HepG2 (cell line): ENCODE data around the gene CDH23. TPM values are rescaled to one million over a fixed set of nuclear protein-coding genes. Genes with fewer than 3 reads are reported as not detected.

Experiments used
- ATAC-seq: fragments of 200-7000 bp; cut with Tn5 transposase; 3 replicates; pipeline ENCODE4 v1.9.1; 2020; ENCODE audit warnings: mild to moderate bottlenecking, moderate library complexity
- BruUV-seq: library from RNA; stranded (reverse); fragments of 400-500 nt; replicated peaks from 2 replicates; lab custom pipeline; 2021; lab: Mats Ljungman, UMichigan
- CTCF ChIA-PET: fragments of 300-600 bp; formaldehyde crosslinking; extraction: SDS; loops from one replicate; lab custom pipeline; 2021; ENCODE audit warnings: low total read pairs, inconsistent platforms, low intra/inter-chr PET ratio; lab: Yijun Ruan, JAX
- POLR2A ChIA-PET: fragments of 350-600 bp; sonication (Branson Sonifier 250); formaldehyde crosslinking; loops from one replicate; lab custom pipeline; 2020; ENCODE audit warnings: antibody characterized with exemption, inconsistent platforms; lab: Yijun Ruan, JAX
- DNase-seq: peaks from one replicate; pipeline ENCODE4 v3.0.0-alpha.2; 2015; ENCODE audit warnings: low spot score
- FAIRE-seq: peaks from 3 replicates; lab custom pipeline; 2011; peaks lifted over from hg19 to GRCh38; lab: Jason Lieb, UNC
- H2AFZ ChIP-seq: one replicate; pipeline ENCODE4 v1.6.1; 2011; ENCODE audit warnings: low read length, inconsistent platforms
- H3K27ac ChIP-seq: fragments of 300-600 bp; 3 replicates; pipeline ENCODE4 v1.8.0; 2011; ENCODE audit warnings: mixed run types, mild to moderate bottlenecking, mixed read lengths, low read length, inconsistent platforms; ENCODE audit not compliant: insufficient read depth; ENCODE audit errors: extremely low read length
- H3K27me3 ChIP-seq, 2 experiments: fragments of 200-600 bp in 1 of 2; 2 replicates in 1 of 2; 3 replicates in 1 of 2; pipeline versions ENCODE4 v1.6.0 to v1.8.0; 2011; ENCODE audit warnings: low read length in 2 of 2, mild to moderate bottlenecking in 2 of 2, moderate library complexity in 2 of 2, inconsistent platforms in 1 of 2; ENCODE audit not compliant: insufficient read depth in 2 of 2, control insufficient read depth in 1 of 2
- H3K36me3 ChIP-seq, 2 experiments: fragments of 200-600 bp in 1 of 2; replicated peaks in 1 of 2; 2 replicates in 1 of 2; 3 replicates in 1 of 2; pipeline versions ENCODE4 v1.5.1 to v1.8.0; 2011; ENCODE audit warnings: low read length in 2 of 2, inconsistent platforms in 1 of 2; ENCODE audit not compliant: insufficient read depth in 2 of 2, control insufficient read depth in 1 of 2
- H3K4me1 ChIP-seq: 2 replicates; pipeline ENCODE4 v1.5.1; 2012; ENCODE audit warnings: low read length, inconsistent platforms; ENCODE audit not compliant: insufficient read depth
- H3K4me2 ChIP-seq: 2 replicates; pipeline ENCODE4 v1.6.0; 2011; ENCODE audit warnings: low read depth, low read length, inconsistent platforms
- H3K4me3 ChIP-seq, 3 experiments: fragments of 200-600 bp in 1 of 3; sonication (generic), shearing (Covaris generic) in 1 of 3; replicated peaks in 1 of 3; 2 replicates each; pipeline ENCODE4 v1.5.1; 2011 to 2016; ENCODE audit warnings: low read length in 3 of 3, inconsistent platforms in 2 of 3, low read depth in 2 of 3, mild to moderate bottlenecking in 2 of 3, control low read depth in 1 of 3, mixed read lengths in 1 of 3; ENCODE audit not compliant: insufficient read depth in 1 of 3
- H3K79me2 ChIP-seq: one replicate; pipeline ENCODE4 v1.6.1; 2011; ENCODE audit warnings: low read length, inconsistent platforms; ENCODE audit not compliant: insufficient read depth
- H3K9ac ChIP-seq: 2 replicates; pipeline ENCODE4 v1.6.0; 2011; ENCODE audit warnings: mild to moderate bottlenecking, low read depth, low read length, inconsistent platforms; ENCODE audit not compliant: insufficient read depth
- H3K9me3 ChIP-seq: 2 replicates; pipeline ENCODE4 v1.5.1; 2012; ENCODE audit warnings: mild to moderate bottlenecking, low read length
- H4K20me1 ChIP-seq: 2 replicates; pipeline ENCODE4 v1.6.0; 2011; ENCODE audit warnings: inconsistent platforms, mild to moderate bottlenecking, low read length, moderate library complexity; ENCODE audit not compliant: insufficient read depth
- MIER3 ChIP-seq: IDR thresholded peaks from 2 replicates; pipeline ENCODE4 v1.6.1; 2016; ENCODE audit warnings: missing compliant biosample characterization, borderline replicate concordance
- PRMT3 ChIP-seq: sonication (generic); formaldehyde crosslinking; IDR thresholded peaks from 2 replicates; pipeline ENCODE4 v1.8.1; 2022; ENCODE audit warnings: low read depth, mild to moderate bottlenecking, moderate library complexity, missing genetic modification reagents, borderline replicate concordance
- RAD21 ChIP-seq: fragments of 450-650 bp; formaldehyde crosslinking; IDR thresholded peaks from 2 replicates; pipeline ENCODE4 v1.5.0; 2020; ENCODE audit warnings: mild to moderate bottlenecking
- SMC3 ChIP-seq: IDR thresholded peaks from 2 replicates; pipeline ENCODE4 v1.6.1; 2011; ENCODE audit warnings: low read length, improper control_type of control experiment
- STAG1 ChIP-seq: sonication (generic); formaldehyde crosslinking; IDR thresholded peaks from 2 replicates; pipeline ENCODE4 v1.4.0; 2020; ENCODE audit warnings: missing genetic modification reagents
- XRCC5 ChIP-seq: fragments of 200-400 bp; formaldehyde crosslinking; optimal IDR thresholded peaks from 2 replicates; pipeline ENCODE3; 2017; ENCODE audit warnings: mild to moderate bottlenecking, low read length
- WGBS: methylation state at CpG from one replicate; pipeline ENCODE4 v1.1.6; 2017; ENCODE audit warnings: low lambda C conversion rate; 5-methylcytosine and 5-hydroxymethylcytosine counted together
- in situ Hi-C: cut with HindIII; loops from 2 replicates; pipeline ENCODE4 v1.10.0; 2017; ENCODE audit warnings: low pct_unique_long_range_greater_than_20kb; ENCODE audit not compliant: extremely low pct_ligation_motif_present
- intact Hi-C: fragments of 100-400 bp; cut with micrococcal nuclease; formaldehyde crosslinking; loops from one replicate; pipeline ENCODE4 v1.10.0; 2022; ENCODE audit not compliant: unreplicated experiment
- polyA plus RNA-seq, 8 experiments: library from polyadenylated mRNA; depleted of rRNA in 3 of 8; stranded (reverse) in 7 of 8; unstranded in 1 of 8; fragments of >200 nt; fragmentation: Illumina TruSeq in 4 of 8; extraction: Trizol in 4 of 8; gene quantifications; 2 replicates each; pipeline versions ENCODE4 v1.2.1 to v1.2.3, GENCODE V29; 2011 to 2016; ENCODE audit warnings: low read depth in 4 of 8, missing spikeins in 1 of 8, mixed read lengths in 1 of 8; ENCODE audit not compliant: insufficient read depth in 1 of 8
- total RNA-seq, 5 experiments: library from RNA; depleted of rRNA; stranded (reverse); fragments of >200 nt; fragmentation: Illumina TruSeq; extraction: Trizol; gene quantifications; 2 replicates each; pipeline ENCODE4 v1.2.3, GENCODE V29; 2016; ENCODE audit warnings: low read depth in 1 of 5
- TF ChIP-seq, protein P1 (sequence below): sonication (generic); formaldehyde crosslinking; IDR thresholded peaks from 2 replicates; pipeline ENCODE4 v1.5.0; 2020; ENCODE audit warnings: mild to moderate bottlenecking, missing genetic modification reagents, moderate library complexity
- TF ChIP-seq, protein P2 (sequence below): sonication (generic); formaldehyde crosslinking; IDR thresholded peaks from 2 replicates; pipeline ENCODE4 v1.5.0; 2020; ENCODE audit warnings: missing genetic modification reagents, mild to moderate bottlenecking, borderline replicate concordance

CDH23 gene
- total and polyA plus RNA-seq, 2 of the 13 experiments (the other 11 are each of a cell fraction or from before 2014, with no cell fraction given), result 0.13 TPM; not detected in 1

DNA sequence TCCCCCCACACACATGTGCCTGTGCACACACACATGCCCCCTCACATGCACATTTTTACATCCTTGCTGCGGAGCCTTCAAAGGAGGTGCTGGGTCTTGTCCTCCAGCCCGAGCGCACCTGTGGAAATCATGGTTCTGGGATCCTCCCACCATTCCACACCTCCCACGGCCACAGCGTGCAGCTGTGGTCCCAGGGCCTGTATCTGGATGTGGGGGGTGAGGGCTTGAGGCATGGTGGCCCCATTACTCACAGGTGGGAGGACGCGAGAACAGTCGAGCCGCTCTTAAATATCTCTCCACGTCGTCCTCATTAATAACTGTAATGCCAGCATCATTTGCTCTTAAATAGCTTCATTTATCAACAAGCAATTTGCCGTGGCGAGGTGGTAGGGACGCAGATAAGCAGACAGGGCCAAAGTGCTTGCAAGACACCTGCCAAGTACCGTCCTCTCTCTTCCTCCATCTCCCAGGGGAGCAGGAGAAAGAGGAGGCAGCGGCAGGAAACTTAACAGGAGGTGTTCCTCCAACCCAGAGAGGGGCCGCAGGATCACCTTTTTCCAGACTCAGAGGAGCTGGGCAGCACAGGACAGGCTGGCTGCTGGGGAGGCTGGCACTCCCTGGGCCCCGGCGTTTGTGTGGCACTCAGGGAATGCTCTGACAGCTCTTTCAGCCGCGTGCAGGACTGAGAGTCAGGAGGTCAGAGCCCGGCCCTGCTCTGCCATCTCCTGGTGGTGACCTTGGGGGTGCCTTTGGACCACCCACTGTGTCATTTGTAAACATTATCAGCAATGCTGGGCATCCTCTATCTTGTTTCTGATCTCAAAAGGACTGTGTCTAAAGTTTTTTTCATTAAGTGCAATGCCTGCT is 87.4 kb downstream of the CDH23 start (continued):
- TF ChIP-seq, protein P1, sequence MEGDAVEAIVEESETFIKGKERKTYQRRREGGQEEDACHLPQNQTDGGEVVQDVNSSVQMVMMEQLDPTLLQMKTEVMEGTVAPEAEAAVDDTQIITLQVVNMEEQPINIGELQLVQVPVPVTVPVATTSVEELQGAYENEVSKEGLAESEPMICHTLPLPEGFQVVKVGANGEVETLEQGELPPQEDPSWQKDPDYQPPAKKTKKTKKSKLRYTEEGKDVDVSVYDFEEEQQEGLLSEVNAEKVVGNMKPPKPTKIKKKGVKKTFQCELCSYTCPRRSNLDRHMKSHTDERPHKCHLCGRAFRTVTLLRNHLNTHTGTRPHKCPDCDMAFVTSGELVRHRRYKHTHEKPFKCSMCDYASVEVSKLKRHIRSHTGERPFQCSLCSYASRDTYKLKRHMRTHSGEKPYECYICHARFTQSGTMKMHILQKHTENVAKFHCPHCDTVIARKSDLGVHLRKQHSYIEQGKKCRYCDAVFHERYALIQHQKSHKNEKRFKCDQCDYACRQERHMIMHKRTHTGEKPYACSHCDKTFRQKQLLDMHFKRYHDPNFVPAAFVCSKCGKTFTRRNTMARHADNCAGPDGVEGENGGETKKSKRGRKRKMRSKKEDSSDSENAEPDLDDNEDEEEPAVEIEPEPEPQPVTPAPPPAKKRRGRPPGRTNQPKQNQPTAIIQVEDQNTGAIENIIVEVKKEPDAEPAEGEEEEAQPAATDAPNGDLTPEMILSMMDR (CRISPR knock-in tag), result peak; percentile 18; the same call in 1 of the 2 replicates

DNA sequence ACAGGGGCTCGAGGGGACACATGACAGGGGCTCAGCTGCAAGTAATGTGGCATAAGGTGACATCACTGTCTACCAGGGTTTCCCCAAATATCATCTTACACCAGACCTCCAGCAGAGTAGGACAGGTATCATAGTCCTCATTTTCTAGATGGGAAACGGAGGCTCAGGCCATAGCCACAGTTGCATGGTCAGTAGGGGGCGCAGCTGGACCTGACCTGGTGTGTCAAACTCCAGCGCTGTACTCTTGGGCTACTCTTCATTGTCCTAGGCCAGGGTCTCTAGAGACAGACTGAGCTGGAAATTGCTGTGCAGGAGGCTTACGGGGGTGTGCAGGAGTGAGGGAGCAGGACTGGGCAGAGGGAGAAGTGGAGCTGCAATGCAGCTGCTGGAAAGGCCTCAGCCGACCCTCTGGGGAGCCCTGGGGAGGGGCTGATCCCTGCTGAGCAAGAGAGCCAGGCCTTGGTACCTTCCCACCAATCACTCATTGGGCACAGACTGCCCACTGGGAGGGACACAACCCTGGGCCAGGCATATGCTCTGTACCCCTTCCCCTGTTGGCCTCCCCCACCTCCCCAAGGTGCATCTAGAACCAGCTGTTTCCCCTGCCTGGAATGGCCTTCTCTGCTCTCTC is 89.9 kb downstream of the CDH23 start:
- H3K27me3 ChIP-seq, result peaks cover 1 to 27% of the 10 kb centered on the region in 2 experiments; a peak in 3 of 5 replicates
- no peak overlapping the region for H3K4me3 ChIP-seq
- no peaks in the 10 kb centered on the region for H3K36me3 ChIP-seq
- no peak overlapping the region for H3K9ac ChIP-seq
- DNase-seq (peak; percentile 26), FAIRE-seq (no peak), ATAC-seq (peak; percentile 82)
- H3K27ac ChIP-seq, result no peak overlapping the region
- H4K20me1 ChIP-seq, result no peaks in the 10 kb centered on the region
- H3K4me2 ChIP-seq, result no peak overlapping the region
- POLR2A ChIA-PET, result no interaction called here
- BruUV-seq, result no TSS peak
- no peaks in the 10 kb centered on the region; the same call in 1 of the 2 replicates for H3K9me3 ChIP-seq
- no peaks in the 10 kb centered on the region for H3K4me1 ChIP-seq
- WGBS, result 18% methylated on average over 4 of the region's 6 CpGs
- in situ Hi-C loops (no loop called here), intact Hi-C loops (no loop called here)
- peak; percentile 37; the same call in 1 of the 2 replicates for TF ChIP-seq SMC3
- TF ChIP-seq PRMT3 (CRISPR knock-in tag), result no peak
- TF ChIP-seq, protein P1 (CRISPR knock-in tag), result peak; percentile 64
- peak; percentile 63 for TF ChIP-seq STAG1
- TF ChIP-seq, protein P2, sequence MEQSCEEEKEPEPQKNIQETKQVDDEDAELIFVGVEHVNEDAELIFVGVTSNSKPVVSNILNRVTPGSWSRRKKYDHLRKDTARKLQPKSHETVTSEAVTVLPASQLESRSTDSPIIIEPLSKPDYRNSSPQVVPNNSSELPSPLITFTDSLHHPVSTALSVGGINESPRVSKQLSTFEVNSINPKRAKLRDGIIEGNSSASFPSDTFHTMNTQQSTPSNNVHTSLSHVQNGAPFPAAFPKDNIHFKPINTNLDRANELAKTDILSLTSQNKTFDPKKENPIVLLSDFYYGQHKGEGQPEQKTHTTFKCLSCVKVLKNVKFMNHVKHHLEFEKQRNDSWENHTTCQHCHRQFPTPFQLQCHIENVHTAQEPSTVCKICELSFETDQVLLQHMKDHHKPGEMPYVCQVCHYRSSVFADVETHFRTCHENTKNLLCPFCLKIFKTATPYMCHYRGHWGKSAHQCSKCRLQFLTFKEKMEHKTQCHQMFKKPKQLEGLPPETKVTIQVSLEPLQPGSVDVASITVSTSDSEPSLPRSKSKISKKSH (CRISPR knock-in tag), result 0 out of 2 replicates have a peak, but pooled peaks have one; percentile 33
- 0 out of 2 replicates have a peak, but pooled peaks have one; percentile 29 for TF ChIP-seq RAD21 (CRISPR knock-in tag)
- TF ChIP-seq MIER3 (CRISPR knock-in tag), result no peak
- TF ChIP-seq XRCC5, result peak; percentile 19
- CTCF ChIA-PET, result no interaction called here
- H2AFZ ChIP-seq, result no peak overlapping the region
- H3K79me2 ChIP-seq, result no peaks in the 10 kb centered on the region
